ENCODE measurements around the gene RDH5.
A peak's percentile ranks its signal among the peaks of the same experiment; 100 is the strongest.

Gene RDH5

GRCh38 chr12:55716582-55716957 lies 3.6 kb upstream of the RDH5 start:
- peak overlapping the region; percentile 88 for H3K4me3 ChIP-seq (replicated peaks; ENCODE audit: low read depth, low read length)
- TF ChIP-seq CTCF (IDR thresholded peaks at IDR 0.05; ENCODE audit: insufficient read depth, low read length, poor library complexity, severe bottlenecking): no peak
- no peaks in the 10 kb centered on the region; the same call in 1 of the 2 replicates for H3K27me3 ChIP-seq (replicated peaks; ENCODE audit: control insufficient read depth, insufficient read depth, low read length)
- peaks cover 2% of the 10 kb centered on the region; the same call in 1 of the 2 replicates for H3K36me3 ChIP-seq (ENCODE audit: control insufficient read depth, insufficient read depth, low read length)
- DNase-seq (ENCODE audit: extremely low read depth, insufficient read length): no peak

- peak overlapping the region; percentile 88 for H3K4me3 ChIP-seq (replicated peaks; ENCODE audit: low read depth, low read length)
- no peaks in the 10 kb centered on the region; the same call in 1 of the 2 replicates for H3K27me3 ChIP-seq (replicated peaks; ENCODE audit: control insufficient read depth, insufficient read depth, low read length)
- peaks cover 2% of the 10 kb centered on the region; the same call in 1 of the 2 replicates for H3K36me3 ChIP-seq (ENCODE audit: control insufficient read depth, insufficient read depth, low read length)
- no peak for DNase-seq (ENCODE audit: extremely low read depth, insufficient read length)
- TF ChIP-seq CTCF (IDR thresholded peaks at IDR 0.05; ENCODE audit: insufficient read depth, low read length, poor library complexity, severe bottlenecking): no peak
Observed at GRCh38 chr12:55717011-55718007, 2.9 kb upstream of the RDH5 start.

- Histone ChIP-seq H3K36me3 (ENCODE audit: control insufficient read depth, insufficient read depth, low read length) (peaks cover 2% of the 10 kb centered on the region; the same call in 1 of the 2 replicates), H3K27me3 (replicated peaks; ENCODE audit: control insufficient read depth, insufficient read depth, low read length) (no peaks in the 10 kb centered on the region), H3K4me3 (replicated peaks; ENCODE audit: low read depth, low read length) (no peak overlapping the region)
- DNase-seq (ENCODE audit: extremely low read depth, insufficient read length): no peak
- no peak for TF ChIP-seq CTCF (IDR thresholded peaks at IDR 0.05; ENCODE audit: insufficient read depth, low read length, poor library complexity, severe bottlenecking)
Observed at GRCh38 chr12:55718015-55718414, 2.2 kb upstream of the RDH5 start.

GRCh38 chr12:55718624-55719275 lies 1.4 kb upstream of the RDH5 start:
- no peak for DNase-seq (ENCODE audit: extremely low read depth, insufficient read length)
- TF ChIP-seq CTCF (IDR thresholded peaks at IDR 0.05; ENCODE audit: insufficient read depth, low read length, poor library complexity, severe bottlenecking): no peak
- no peaks in the 10 kb centered on the region for H3K27me3 ChIP-seq (replicated peaks; ENCODE audit: control insufficient read depth, insufficient read depth, low read length)
- no peak overlapping the region for H3K4me3 ChIP-seq (replicated peaks; ENCODE audit: low read depth, low read length)
- peaks cover 2% of the 10 kb centered on the region; the same call in 1 of the 2 replicates for H3K36me3 ChIP-seq (ENCODE audit: control insufficient read depth, insufficient read depth, low read length)

GRCh38 chr12:55719371-55719770 lies 822 bp upstream of the RDH5 start:
- DNase-seq (ENCODE audit: extremely low read depth, insufficient read length): no peak
- Histone ChIP-seq H3K27me3 (replicated peaks; ENCODE audit: control insufficient read depth, insufficient read depth, low read length) (no peaks in the 10 kb centered on the region), H3K36me3 (ENCODE audit: control insufficient read depth, insufficient read depth, low read length) (peaks cover 5% of the 10 kb centered on the region), H3K4me3 (replicated peaks; ENCODE audit: low read depth, low read length) (no peak overlapping the region)
- TF ChIP-seq CTCF (IDR thresholded peaks at IDR 0.05; ENCODE audit: insufficient read depth, low read length, poor library complexity, severe bottlenecking): no peak

Data from GM06990 (cell line).